ENCODE measurements around the gene GMDS. TPM values are rescaled to one million over a fixed set of nuclear protein-coding genes. Genes with fewer than 3 reads are reported as not detected.

Gene GMDS
- total RNA-seq, 1 experiment from 2014 or later: 35.0 TPM

GRCh38 chr6:1587977-1588376 is 657.4 kb downstream of the GMDS start:
- ChIA-PET POLR2A (no interaction called here), CTCF (interaction anchor here (0.7 kb wide), 1 partner anchor 33 kb away, joined by 3 read pairs; no protein-coding TSS in a partner anchor)
- Mint-ChIP-seq H3K27ac (no peak overlapping the region), H3K4me1 (no peaks in the 10 kb centered on the region; the same call in 1 of the 2 replicates), H3K9me3 (0 out of 2 replicates have a peak, but pooled peaks cover 4% of the 10 kb centered on the region), H3K4me3 (no peak overlapping the region), H3K36me3 (no peaks in the 10 kb centered on the region), H3K27me3 (ENCODE audit: low read depth) (no peaks in the 10 kb centered on the region)
- TF ChIP-seq ZNF121 (CRISPR knock-in tag; IDR thresholded peaks at IDR 0.05) (no peak), MLX (CRISPR knock-in tag; IDR thresholded peaks at IDR 0.05) (no peak), E2F1 (CRISPR knock-in tag; IDR thresholded peaks at IDR 0.05) (no peak), ZNF138 (CRISPR knock-in tag; conservative IDR thresholded peaks at IDR 0.05) (no peak), FOXJ3 (CRISPR knock-in tag; IDR thresholded peaks at IDR 0.05; ENCODE audit: borderline replicate concordance) (no peak), ATF2 (CRISPR knock-in tag; IDR thresholded peaks at IDR 0.05; ENCODE audit: borderline replicate concordance, low read depth) (no peak), ATF1 (CRISPR knock-in tag; IDR thresholded peaks at IDR 0.05) (no peak), HMGXB4 (CRISPR knock-in tag; IDR thresholded peaks at IDR 0.05) (no peak), SP1 (CRISPR knock-in tag; conservative IDR thresholded peaks at IDR 0.05) (no peak), ZNF317 (CRISPR knock-in tag; IDR thresholded peaks at IDR 0.05; ENCODE audit: borderline replicate concordance, low read depth) (no peak), GTF2I (CRISPR knock-in tag; conservative IDR thresholded peaks at IDR 0.05) (no peak), IRF2 (CRISPR knock-in tag; IDR thresholded peaks at IDR 0.05; ENCODE audit: borderline replicate concordance, low read depth) (no peak), CTCF (IDR thresholded peaks at IDR 0.05) (no peak), PRRX2 (CRISPR knock-in tag; IDR thresholded peaks at IDR 0.05) (no peak), ELF4 (CRISPR knock-in tag; IDR thresholded peaks at IDR 0.05; ENCODE audit: low read depth) (no peak), ATF3 (CRISPR knock-in tag; conservative IDR thresholded peaks at IDR 0.05) (no peak), ZNF425 (CRISPR knock-in tag; conservative IDR thresholded peaks at IDR 0.05) (no peak), ZNF416 (CRISPR knock-in tag; IDR thresholded peaks at IDR 0.05) (no peak)
- DNase-seq (ENCODE audit: low spot score) (no peak), ATAC-seq (no peak)

All from WTC11 (cell line).